ENCODE data around the gene PMEL. TPM values are rescaled to one million over a fixed set of nuclear protein-coding genes. Genes with fewer than 3 reads are reported as not detected.

PMEL gene
- total RNA-seq, 2 experiments from 2014 or later = not detected

GRCh38 chr12:55938826-55939501 lies 26.9 kb downstream of the PMEL start:
- no peaks in the 10 kb centered on the region for H3K27me3 ChIP-seq (ENCODE audit: control insufficient read depth in 1 of 2, insufficient read depth in 2 of 2, low read length in 2 of 2)
- intact Hi-C loops (cut with DNase I, micrococcal nuclease) = no loop called here
- Mint-ChIP-seq H3K4me1 (ENCODE audit: low read depth) (peaks cover 83% of the 10 kb centered on the region), H3K36me3 (ENCODE audit: low read depth) (peaks cover 99% of the 10 kb centered on the region), H3K4me3 (peak overlapping the region; percentile 65), H3K27ac (peak overlapping the region; percentile 97), H3K9me3 (no peaks in the 10 kb centered on the region), H3K27me3 (no peaks in the 10 kb centered on the region)
- no peak overlapping the region for H3K4me3 ChIP-seq (ENCODE audit: low read length)
- no peak for ATAC-seq (ENCODE audit: poor library complexity)
- POLR2A ChIA-PET = interaction anchor here (0.6 to 18.6 kb wide), 13 partner anchors 11 to 209 kb away, joined by 3 to 251 read pairs (median 6); partner anchors contain the start of genes DGKA, DNAJC14, ORMDL2 and PA2G4
- peak in 1 of 14 experiments; percentile 18 for DNase-seq
- no peak for TF ChIP-seq CTCF (IDR thresholded peaks at IDR 0.05)
- no peaks in the 10 kb centered on the region for H3K9me3 ChIP-seq (ENCODE audit: control insufficient read depth in 1 of 2, insufficient read depth in 1 of 2, low read length in 2 of 2)
- peaks cover 84% of the 10 kb centered on the region for H3K4me1 ChIP-seq (ENCODE audit: insufficient read depth, low read length)
- H3K27ac ChIP-seq (ENCODE audit: low read depth in 1 of 2, low read length in 2 of 2) = peak overlapping the region; percentile 50 to 70
- H3K36me3 ChIP-seq (ENCODE audit: insufficient read depth, low read length) = peaks cover 100% of the 10 kb centered on the region
- CTCF ChIA-PET = interaction anchor here (1.0 to 5.4 kb wide), 4 partner anchors 10 to 200 kb away, joined by 5 to 86 read pairs (median 14); partner anchors contain the start of genes DGKA, ORMDL2, PYM1 and SARNP

GRCh38 chr12:55937981-55938380 lies 27.9 kb downstream of the PMEL start:
- no peaks in the 10 kb centered on the region for H3K27me3 ChIP-seq (ENCODE audit: control insufficient read depth in 1 of 2, insufficient read depth in 2 of 2, low read length in 2 of 2)
- H3K36me3 Mint-ChIP-seq (ENCODE audit: low read depth) = peaks cover 97% of the 10 kb centered on the region
- no peak for ATAC-seq (ENCODE audit: poor library complexity)
- DNase-seq = no peak
- H3K4me3 ChIP-seq (ENCODE audit: low read length) = no peak overlapping the region
- H3K27me3 Mint-ChIP-seq = no peaks in the 10 kb centered on the region
- peak overlapping the region; percentile 50 to 70 for H3K27ac ChIP-seq (ENCODE audit: low read depth in 1 of 2, low read length in 2 of 2)
- intact Hi-C loops (cut with DNase I, micrococcal nuclease) = no loop called here
- peaks cover 100% of the 10 kb centered on the region for H3K36me3 ChIP-seq (ENCODE audit: insufficient read depth, low read length)
- TF ChIP-seq CTCF (IDR thresholded peaks at IDR 0.05) = no peak
- POLR2A ChIA-PET = interaction anchor here (3.3 to 18.6 kb wide), 3 partner anchors 10 to 120 kb away, joined by 57 to 251 read pairs (median 109); partner anchors contain the start of genes DGKA, ORMDL2, PYM1 and RAB5B
- H3K9me3 ChIP-seq (ENCODE audit: control insufficient read depth in 1 of 2, insufficient read depth in 1 of 2, low read length in 2 of 2) = no peaks in the 10 kb centered on the region
- CTCF ChIA-PET = interaction anchor here (5.4 kb wide), 1 partner anchor 10 kb away, joined by 86 read pairs; the partner anchor contains the start of genes DGKA and PYM1
- no peaks in the 10 kb centered on the region for H3K9me3 Mint-ChIP-seq
- peaks cover 94% of the 10 kb centered on the region for H3K4me1 ChIP-seq (ENCODE audit: insufficient read depth, low read length)
- H3K4me3 Mint-ChIP-seq = peak overlapping the region; percentile 40
- peaks cover 88% of the 10 kb centered on the region for H3K4me1 Mint-ChIP-seq (ENCODE audit: low read depth)
- peak overlapping the region; percentile 97 for H3K27ac Mint-ChIP-seq

GRCh38 chr12:55935738-55936151 lies 30.1 kb downstream of the PMEL start:
- intact Hi-C loops (cut with DNase I, micrococcal nuclease) = no loop called here
- peaks cover 93% of the 10 kb centered on the region for H3K36me3 Mint-ChIP-seq (ENCODE audit: low read depth)

More at GRCh38 chr12:55935738-55936151, 30.1 kb downstream of the PMEL start:
- Mint-ChIP-seq H3K27ac (peak overlapping the region; percentile 97), H3K27me3 (no peaks in the 10 kb centered on the region), H3K4me1 (ENCODE audit: low read depth) (peaks cover 74% of the 10 kb centered on the region), H3K9me3 (no peaks in the 10 kb centered on the region), H3K4me3 (peak overlapping the region; percentile 99)
- CTCF ChIA-PET = interaction anchor here (0.7 to 6.6 kb wide), 10 partner anchors 9 to 211 kb away, joined by 3 to 31 read pairs (median 4); partner anchors contain the start of genes DNAJC14, PYM1 and RAB5B
- no peaks in the 10 kb centered on the region for H3K27me3 ChIP-seq (ENCODE audit: control insufficient read depth in 1 of 2, insufficient read depth in 2 of 2, low read length in 2 of 2)
- POLR2A ChIA-PET = interaction anchor here (0.8 to 18.6 kb wide), 13 partner anchors 9 to 206 kb away, joined by 3 to 251 read pairs (median 14); partner anchors contain the start of genes CD63, DNAJC14, ORMDL2 and PYM1
- peaks cover 87% of the 10 kb centered on the region for H3K4me1 ChIP-seq (ENCODE audit: insufficient read depth, low read length)
- ATAC-seq (ENCODE audit: poor library complexity) = peak; percentile 13
- peak overlapping the region; percentile 70 to 81 for H3K27ac ChIP-seq (ENCODE audit: low read depth in 1 of 2, low read length in 2 of 2)
- DNase-seq = peak in 7 of 14 experiments; percentile 24 to 59 (median 48)
- peak overlapping the region; percentile 98 for H3K4me3 ChIP-seq (ENCODE audit: low read length)
- peaks cover 85% of the 10 kb centered on the region for H3K36me3 ChIP-seq (ENCODE audit: insufficient read depth, low read length)
- H3K9me3 ChIP-seq (ENCODE audit: control insufficient read depth in 1 of 2, insufficient read depth in 1 of 2, low read length in 2 of 2) = no peaks in the 10 kb centered on the region
- TF ChIP-seq CTCF (IDR thresholded peaks at IDR 0.05) = no peak

All from CD4-positive, alpha-beta T cell (primary cell).